Liver (tissue), 3 donors: ENCODE results near the gene PITPNM2.

Experiments used
- EGR1 ChIP-seq, 2 donors: IDR thresholded peaks; 2 replicates each; pipeline ENCODE4 v1.6.1; 2016 to 2018; ENCODE audit warnings: antibody characterized with exemption in 2 of 2, low read depth in 2 of 2
- GABPA ChIP-seq, 2 donors: IDR thresholded peaks in 1 of 2; conservative IDR thresholded peaks in 1 of 2; 2 replicates each; pipeline ENCODE4 v1.6.1; 2016; ENCODE audit warnings: antibody characterized with exemption in 2 of 2, mild to moderate bottlenecking in 1 of 2, moderate library complexity in 1 of 2
- JUND ChIP-seq, 2 donors: IDR thresholded peaks; 2 replicates each; pipeline ENCODE4 v1.6.1; 2016; ENCODE audit warnings: antibody characterized with exemption in 2 of 2
- RAD21 ChIP-seq, 2 donors: IDR thresholded peaks; 2 replicates each; pipeline ENCODE4 v1.6.1; 2016; ENCODE audit warnings: antibody characterized with exemption in 2 of 2, mild to moderate bottlenecking in 2 of 2
- REST ChIP-seq: IDR thresholded peaks from 2 replicates; pipeline ENCODE4 v1.6.1; 2016; ENCODE audit warnings: antibody characterized with exemption, mild to moderate bottlenecking
- RXRA ChIP-seq, 2 donors: IDR thresholded peaks; 2 replicates each; pipeline ENCODE4 v1.6.1; 2017 to 2018; ENCODE audit warnings: antibody characterized with exemption in 2 of 2, mild to moderate bottlenecking in 1 of 2
- SP1 ChIP-seq: IDR thresholded peaks from 2 replicates; pipeline ENCODE4 v1.6.1; 2018; ENCODE audit warnings: antibody characterized with exemption, mild to moderate bottlenecking
- TAF1 ChIP-seq: conservative IDR thresholded peaks from 2 replicates; pipeline ENCODE4 v1.6.1; 2016; ENCODE audit warnings: antibody characterized with exemption, mild to moderate bottlenecking
- YY1 ChIP-seq: IDR thresholded peaks from 2 replicates; pipeline ENCODE4 v1.6.1; 2016; ENCODE audit warnings: antibody characterized with exemption, mild to moderate bottlenecking
- TF ChIP-seq, protein P1 (sequence below): fragments of 150-350 bp; IDR thresholded peaks from 2 replicates; pipeline ENCODE4 v1.5.1; 2017; ENCODE audit warnings: improper control_type of control experiment, low read depth, low read length; ENCODE audit not compliant: missing input control
- TF ChIP-seq, protein P2 (sequence below): IDR thresholded peaks from 2 replicates; pipeline ENCODE4 v1.6.1; 2016; ENCODE audit warnings: antibody characterized with exemption
- TF ChIP-seq, protein P3 (sequence below): IDR thresholded peaks from 2 replicates; pipeline ENCODE4 v1.6.1; 2016; ENCODE audit warnings: antibody characterized with exemption
- TF ChIP-seq, protein P4 (sequence below): IDR thresholded peaks from 2 replicates; pipeline ENCODE4 v1.6.1; 2016; ENCODE audit warnings: antibody characterized with exemption
- donor health status: healthy.
- donor health status: healthy.

DNA sequence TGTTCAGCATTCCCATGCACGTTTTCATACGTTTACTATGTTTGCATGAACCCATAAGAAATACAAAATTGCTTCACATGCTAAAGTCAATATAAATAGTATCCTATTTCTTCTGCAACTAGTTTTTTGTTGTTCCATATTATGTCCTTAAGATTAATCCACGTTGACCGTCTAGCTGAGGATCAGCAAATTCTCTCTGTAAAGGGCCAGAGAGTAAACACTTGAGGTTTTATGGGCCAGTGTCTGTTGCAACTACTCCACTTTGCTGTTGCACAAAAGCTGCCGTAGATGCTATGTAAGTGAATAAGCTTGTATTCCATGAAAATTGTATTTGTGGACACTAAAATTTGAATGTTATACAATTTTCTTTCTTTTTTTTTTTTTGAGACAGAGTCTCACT, 21.1 kb upstream of the PITPNM2 start:
- TF ChIP-seq REST (no peak), GABPA (IDR thresholded peaks at IDR 0.05 in 1 of 2, conservative IDR thresholded peaks at IDR 0.05 in 1 of 2) (no peak), YY1 (no peak), RAD21 (IDR thresholded peaks at IDR 0.05) (no peak), JUND (IDR thresholded peaks at IDR 0.05) (no peak), SP1 (no peak), TAF1 (no peak), EGR1 (IDR thresholded peaks at IDR 0.05; ENCODE audit: low read depth in 2 of 2) (no peak), RXRA (IDR thresholded peaks at IDR 0.05) (no peak)
- TF ChIP-seq, protein P1, sequence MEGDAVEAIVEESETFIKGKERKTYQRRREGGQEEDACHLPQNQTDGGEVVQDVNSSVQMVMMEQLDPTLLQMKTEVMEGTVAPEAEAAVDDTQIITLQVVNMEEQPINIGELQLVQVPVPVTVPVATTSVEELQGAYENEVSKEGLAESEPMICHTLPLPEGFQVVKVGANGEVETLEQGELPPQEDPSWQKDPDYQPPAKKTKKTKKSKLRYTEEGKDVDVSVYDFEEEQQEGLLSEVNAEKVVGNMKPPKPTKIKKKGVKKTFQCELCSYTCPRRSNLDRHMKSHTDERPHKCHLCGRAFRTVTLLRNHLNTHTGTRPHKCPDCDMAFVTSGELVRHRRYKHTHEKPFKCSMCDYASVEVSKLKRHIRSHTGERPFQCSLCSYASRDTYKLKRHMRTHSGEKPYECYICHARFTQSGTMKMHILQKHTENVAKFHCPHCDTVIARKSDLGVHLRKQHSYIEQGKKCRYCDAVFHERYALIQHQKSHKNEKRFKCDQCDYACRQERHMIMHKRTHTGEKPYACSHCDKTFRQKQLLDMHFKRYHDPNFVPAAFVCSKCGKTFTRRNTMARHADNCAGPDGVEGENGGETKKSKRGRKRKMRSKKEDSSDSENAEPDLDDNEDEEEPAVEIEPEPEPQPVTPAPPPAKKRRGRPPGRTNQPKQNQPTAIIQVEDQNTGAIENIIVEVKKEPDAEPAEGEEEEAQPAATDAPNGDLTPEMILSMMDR = no peak
- TF ChIP-seq, protein P2, sequence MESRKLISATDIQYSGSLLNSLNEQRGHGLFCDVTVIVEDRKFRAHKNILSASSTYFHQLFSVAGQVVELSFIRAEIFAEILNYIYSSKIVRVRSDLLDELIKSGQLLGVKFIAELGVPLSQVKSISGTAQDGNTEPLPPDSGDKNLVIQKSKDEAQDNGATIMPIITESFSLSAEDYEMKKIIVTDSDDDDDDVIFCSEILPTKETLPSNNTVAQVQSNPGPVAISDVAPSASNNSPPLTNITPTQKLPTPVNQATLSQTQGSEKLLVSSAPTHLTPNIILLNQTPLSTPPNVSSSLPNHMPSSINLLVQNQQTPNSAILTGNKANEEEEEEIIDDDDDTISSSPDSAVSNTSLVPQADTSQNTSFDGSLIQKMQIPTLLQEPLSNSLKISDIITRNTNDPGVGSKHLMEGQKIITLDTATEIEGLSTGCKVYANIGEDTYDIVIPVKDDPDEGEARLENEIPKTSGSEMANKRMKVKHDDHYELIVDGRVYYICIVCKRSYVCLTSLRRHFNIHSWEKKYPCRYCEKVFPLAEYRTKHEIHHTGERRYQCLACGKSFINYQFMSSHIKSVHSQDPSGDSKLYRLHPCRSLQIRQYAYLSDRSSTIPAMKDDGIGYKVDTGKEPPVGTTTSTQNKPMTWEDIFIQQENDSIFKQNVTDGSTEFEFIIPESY = no peak
- TF ChIP-seq, protein P3, sequence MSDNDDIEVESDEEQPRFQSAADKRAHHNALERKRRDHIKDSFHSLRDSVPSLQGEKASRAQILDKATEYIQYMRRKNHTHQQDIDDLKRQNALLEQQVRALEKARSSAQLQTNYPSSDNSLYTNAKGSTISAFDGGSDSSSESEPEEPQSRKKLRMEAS = no peak
- TF ChIP-seq, protein P4, sequence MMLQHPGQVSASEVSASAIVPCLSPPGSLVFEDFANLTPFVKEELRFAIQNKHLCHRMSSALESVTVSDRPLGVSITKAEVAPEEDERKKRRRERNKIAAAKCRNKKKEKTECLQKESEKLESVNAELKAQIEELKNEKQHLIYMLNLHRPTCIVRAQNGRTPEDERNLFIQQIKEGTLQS = no peak
